ENCODE data around the gene CD101.
A peak's percentile ranks its signal among the peaks of the same experiment; 100 is the strongest.

Gene CD101

DNA sequence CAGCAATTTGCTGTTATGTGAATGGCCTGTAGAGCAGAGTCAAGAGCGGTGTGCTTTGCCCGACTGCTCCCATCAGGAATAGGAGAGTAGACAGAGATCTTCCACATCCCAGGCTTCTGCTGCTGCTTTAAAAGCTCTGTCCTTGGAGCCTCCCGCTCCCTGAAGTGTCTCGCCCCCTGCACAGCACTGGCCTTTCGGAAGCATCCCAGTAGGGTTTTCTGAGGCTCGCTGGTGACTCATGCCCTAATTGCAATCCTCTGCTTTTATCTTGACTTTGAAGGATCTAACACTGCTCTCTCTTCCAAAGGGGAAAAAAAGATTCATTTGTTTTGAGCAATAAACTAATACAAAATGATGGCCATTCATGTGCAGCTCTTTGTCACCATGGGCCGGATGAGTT lies 13.3 kb upstream of the CD101 start:
- no peaks in the 10 kb centered on the region for H3K27me3 ChIP-seq (ENCODE audit: insufficient read depth, poor library complexity, severe bottlenecking)
- DNase-seq (ENCODE audit: low read depth in 1 of 2, low spot score in 1 of 2) = no peak
- no peak overlapping the region for H3K27ac ChIP-seq (replicated peaks)
- no peak for TF ChIP-seq REST (IDR thresholded peaks at IDR 0.05; ENCODE audit: insufficient replicate concordance, low read depth)
- no peak overlapping the region for H3K4me3 ChIP-seq (replicated peaks; ENCODE audit: insufficient read depth, low read length)

- DNase-seq (ENCODE audit: low read depth in 1 of 2, low spot score in 1 of 2) = no peak
- TF ChIP-seq REST (IDR thresholded peaks at IDR 0.05; ENCODE audit: insufficient replicate concordance, low read depth) (no peak), GABPA (IDR thresholded peaks at IDR 0.05; ENCODE audit: low read depth) (no peak), POLR2AphosphoS5 (IDR thresholded peaks at IDR 0.05; ENCODE audit: low read depth) (no peak), SPI1 (IDR thresholded peaks at IDR 0.05; ENCODE audit: borderline replicate concordance, low read depth) (no peak)
- TF ChIP-seq, protein P1, sequence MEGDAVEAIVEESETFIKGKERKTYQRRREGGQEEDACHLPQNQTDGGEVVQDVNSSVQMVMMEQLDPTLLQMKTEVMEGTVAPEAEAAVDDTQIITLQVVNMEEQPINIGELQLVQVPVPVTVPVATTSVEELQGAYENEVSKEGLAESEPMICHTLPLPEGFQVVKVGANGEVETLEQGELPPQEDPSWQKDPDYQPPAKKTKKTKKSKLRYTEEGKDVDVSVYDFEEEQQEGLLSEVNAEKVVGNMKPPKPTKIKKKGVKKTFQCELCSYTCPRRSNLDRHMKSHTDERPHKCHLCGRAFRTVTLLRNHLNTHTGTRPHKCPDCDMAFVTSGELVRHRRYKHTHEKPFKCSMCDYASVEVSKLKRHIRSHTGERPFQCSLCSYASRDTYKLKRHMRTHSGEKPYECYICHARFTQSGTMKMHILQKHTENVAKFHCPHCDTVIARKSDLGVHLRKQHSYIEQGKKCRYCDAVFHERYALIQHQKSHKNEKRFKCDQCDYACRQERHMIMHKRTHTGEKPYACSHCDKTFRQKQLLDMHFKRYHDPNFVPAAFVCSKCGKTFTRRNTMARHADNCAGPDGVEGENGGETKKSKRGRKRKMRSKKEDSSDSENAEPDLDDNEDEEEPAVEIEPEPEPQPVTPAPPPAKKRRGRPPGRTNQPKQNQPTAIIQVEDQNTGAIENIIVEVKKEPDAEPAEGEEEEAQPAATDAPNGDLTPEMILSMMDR (IDR thresholded peaks at IDR 0.05; ENCODE audit: insufficient read depth, low read length) = no peak
- Histone ChIP-seq H3K4me3 (replicated peaks; ENCODE audit: insufficient read depth, low read length) (no peak overlapping the region), H3K27me3 (ENCODE audit: insufficient read depth, poor library complexity, severe bottlenecking) (no peaks in the 10 kb centered on the region), H3K27ac (replicated peaks) (no peak overlapping the region)
Measured at GRCh38 chr1:116988908-116989307, 12.7 kb upstream of the CD101 start.

DNA sequence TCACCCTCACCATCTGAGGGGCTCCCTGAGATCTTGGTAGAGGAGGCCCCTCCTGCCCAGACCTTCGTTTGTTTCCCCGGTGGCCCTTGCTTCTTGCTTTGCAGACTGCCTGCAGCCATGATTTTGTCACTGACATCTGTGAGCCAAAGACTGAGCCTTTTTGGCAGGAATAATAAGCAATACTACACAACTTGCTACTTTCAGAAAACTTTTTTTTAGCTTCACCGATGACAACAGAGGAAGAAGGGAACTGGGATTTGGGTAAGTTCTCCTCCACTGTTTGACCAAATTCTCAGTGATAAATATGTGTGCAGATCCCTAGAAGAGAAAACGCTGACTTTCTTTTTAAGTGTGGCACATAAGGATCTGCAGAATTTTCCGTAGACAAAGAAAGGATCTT lies 11.7 kb upstream of the CD101 start:
- peak overlapping the region; percentile 75 for H3K27ac ChIP-seq (replicated peaks)
- DNase-seq (ENCODE audit: low read depth in 1 of 2, low spot score in 1 of 2) = peak in 1 of 2 experiments; percentile 43
- H3K4me3 ChIP-seq (replicated peaks; ENCODE audit: insufficient read depth, low read length) = no peak overlapping the region
- TF ChIP-seq, protein P1 (IDR thresholded peaks at IDR 0.05; ENCODE audit: insufficient read depth, low read length) = no peak
- TF ChIP-seq POLR2AphosphoS5 (IDR thresholded peaks at IDR 0.05; ENCODE audit: low read depth) = no peak
- TF ChIP-seq GABPA (IDR thresholded peaks at IDR 0.05; ENCODE audit: low read depth) = no peak
- TF ChIP-seq SPI1 (IDR thresholded peaks at IDR 0.05; ENCODE audit: borderline replicate concordance, low read depth) = no peak
- TF ChIP-seq REST (IDR thresholded peaks at IDR 0.05; ENCODE audit: insufficient replicate concordance, low read depth) = no peak
- H3K27me3 ChIP-seq (ENCODE audit: insufficient read depth, poor library complexity, severe bottlenecking) = no peaks in the 10 kb centered on the region
